Mesendoderm (in vitro differentiated cells): ENCODE results near the gene CHST8.

Experiments used
- DNase-seq: peaks from one replicate; pipeline ENCODE4 v3.0.0; 2013
- H2AK5ac ChIP-seq: 2 replicates; pipeline ENCODE4 v1.6.1; 2013; ENCODE audit warnings: low read length, inconsistent platforms
- H2BK120ac ChIP-seq: 2 replicates; pipeline ENCODE4 v1.6.1; 2013; ENCODE audit warnings: low read depth, mild to moderate bottlenecking, low read length, moderate library complexity, mixed read lengths
- H2BK15ac ChIP-seq: replicated peaks from 2 replicates; pipeline ENCODE4 v1.6.1; 2013; ENCODE audit warnings: low read depth, mild to moderate bottlenecking, moderate library complexity
- H2BK5ac ChIP-seq: 2 replicates; pipeline ENCODE4 v1.6.1; 2013; ENCODE audit warnings: low read length, inconsistent platforms
- H3K18ac ChIP-seq: 2 replicates; pipeline ENCODE4 v1.6.1; 2013; ENCODE audit warnings: mild to moderate bottlenecking, low read length, mixed read lengths
- H3K23ac ChIP-seq: one replicate; pipeline ENCODE4 v1.6.1; 2013; ENCODE audit warnings: low read length
- H3K27ac ChIP-seq: 2 replicates; pipeline ENCODE4 v1.5.1; 2013; ENCODE audit warnings: low read depth, mild to moderate bottlenecking, inconsistent platforms, low read length, moderate library complexity
- H3K27me3 ChIP-seq: 2 replicates; pipeline ENCODE4 v1.6.1; 2013; ENCODE audit warnings: low read length, control low read depth, mild to moderate bottlenecking, inconsistent platforms; ENCODE audit not compliant: insufficient read depth, poor library complexity
- H3K36me3 ChIP-seq: 2 replicates; pipeline ENCODE4 v1.6.1; 2013; ENCODE audit warnings: low read length, inconsistent platforms; ENCODE audit not compliant: control insufficient read depth, insufficient read depth
- H3K4ac ChIP-seq: one replicate; pipeline ENCODE4 v1.6.1; 2013; ENCODE audit warnings: low read depth, mild to moderate bottlenecking, low read length, moderate library complexity
- H3K4me1 ChIP-seq: 2 replicates; pipeline ENCODE4 v1.6.1; 2013; ENCODE audit warnings: low read depth, low read length, inconsistent platforms; ENCODE audit not compliant: control insufficient read depth
- H3K4me2 ChIP-seq: 2 replicates; pipeline ENCODE4 v1.6.1; 2013; ENCODE audit warnings: low read length
- H3K4me3 ChIP-seq: 2 replicates; pipeline ENCODE4 v1.5.1; 2013; ENCODE audit warnings: mild to moderate bottlenecking, low read length
- H3K56ac ChIP-seq: one replicate; pipeline ENCODE4 v1.6.1; 2013; ENCODE audit warnings: low read length
- H3K79me1 ChIP-seq: 2 replicates; pipeline ENCODE4 v1.6.1; 2013; ENCODE audit warnings: low read length, inconsistent platforms
- H3K79me2 ChIP-seq: 2 replicates; pipeline ENCODE4 v1.6.1; 2013; ENCODE audit warnings: mild to moderate bottlenecking, low read length; ENCODE audit not compliant: control insufficient read depth, insufficient read depth
- H3K9ac ChIP-seq: 2 replicates; pipeline ENCODE4 v1.6.1; 2013; ENCODE audit warnings: low read length, inconsistent platforms
- H4K5ac ChIP-seq: one replicate; pipeline ENCODE4 v1.6.1; 2013; ENCODE audit warnings: low read length
- H4K8ac ChIP-seq: one replicate; pipeline ENCODE4 v1.6.1; 2013; ENCODE audit warnings: low read depth, mild to moderate bottlenecking, control low read depth, low read length, moderate library complexity
- WGBS: extraction: QIAGEN DNeasy Blood & Tissue Kit; methylation state at CpG from one replicate; pipeline ENCODE4 v1.1.7; 2013; ENCODE audit warnings: low lambda C conversion rate, missing lambda C conversion rate; ENCODE audit not compliant: insufficient coverage; ENCODE audit errors: extremely low coverage; 5-methylcytosine and 5-hydroxymethylcytosine counted together

The CHST8 gene

DNA sequence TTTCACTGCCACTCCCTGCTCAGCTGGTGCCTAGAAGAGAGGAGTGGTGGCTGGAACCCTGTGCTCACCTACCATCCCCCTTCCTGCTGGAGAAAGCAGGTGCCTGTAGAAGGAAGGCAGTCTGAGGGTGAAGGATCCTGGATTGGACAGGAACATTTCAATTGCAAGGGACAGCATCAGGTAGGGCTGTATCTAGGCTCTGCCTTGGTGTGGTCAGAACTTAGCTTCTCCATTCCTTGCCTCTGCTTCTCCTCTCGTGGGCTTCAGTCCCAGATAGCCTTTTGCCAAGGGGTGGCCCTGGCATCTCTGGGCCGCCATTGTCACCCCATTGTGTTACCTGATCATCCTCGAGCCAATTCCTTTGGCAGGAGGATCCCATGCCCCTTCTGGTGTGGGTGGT, 101.8 kb downstream of the CHST8 start:
- no peak overlapping the region for H4K5ac ChIP-seq
- H3K4ac ChIP-seq = no peak overlapping the region
- no peak overlapping the region for H4K8ac ChIP-seq
- H2BK120ac ChIP-seq = no peak overlapping the region
- no peaks in the 10 kb centered on the region for H3K36me3 ChIP-seq
- no peaks in the 10 kb centered on the region for H3K79me1 ChIP-seq
- H2AK5ac ChIP-seq = no peak overlapping the region
- H2BK15ac ChIP-seq = no peak overlapping the region
- no peaks in the 10 kb centered on the region for H3K27me3 ChIP-seq
- H3K27ac ChIP-seq = no peak overlapping the region
- H3K4me1 ChIP-seq = no peaks in the 10 kb centered on the region
- no peak overlapping the region for H3K4me3 ChIP-seq
- H3K56ac ChIP-seq = no peak overlapping the region
- H3K23ac ChIP-seq = no peak overlapping the region
- no peak overlapping the region for H2BK5ac ChIP-seq
- H3K4me2 ChIP-seq = no peak overlapping the region
- H3K18ac ChIP-seq = no peak overlapping the region
- WGBS = no CpG with 5 or more reads among the region's 3 CpGs
- no peak overlapping the region for H3K9ac ChIP-seq
- DNase-seq = no peak
- H3K79me2 ChIP-seq = no peaks in the 10 kb centered on the region

GRCh38 chr19:33724021-33724720, 102.4 kb downstream of the CHST8 start:
- no peak overlapping the region for H2AK5ac ChIP-seq
- no peak overlapping the region for H3K4me2 ChIP-seq
- no peaks in the 10 kb centered on the region for H3K27me3 ChIP-seq
- no peak overlapping the region for H3K18ac ChIP-seq
- no peak overlapping the region for H2BK15ac ChIP-seq
- no peaks in the 10 kb centered on the region for H3K4me1 ChIP-seq
- no peak overlapping the region for H3K4ac ChIP-seq
- H2BK5ac ChIP-seq = no peak overlapping the region
- no peak overlapping the region for H4K8ac ChIP-seq
- no peak for DNase-seq
- H3K27ac ChIP-seq = no peak overlapping the region
- H3K79me2 ChIP-seq = no peaks in the 10 kb centered on the region
- no peak overlapping the region for H2BK120ac ChIP-seq
- H3K36me3 ChIP-seq = no peaks in the 10 kb centered on the region
- no peaks in the 10 kb centered on the region for H3K79me1 ChIP-seq
- no peak overlapping the region for H3K56ac ChIP-seq
- H4K5ac ChIP-seq = no peak overlapping the region
- WGBS = no CpG with 5 or more reads among the region's 15 CpGs
- H3K9ac ChIP-seq = no peak overlapping the region
- no peak overlapping the region for H3K23ac ChIP-seq
- no peak overlapping the region for H3K4me3 ChIP-seq

- no peak for DNase-seq
- H3K4me3 ChIP-seq = no peak overlapping the region
- no peak overlapping the region for H3K4ac ChIP-seq
- H2BK5ac ChIP-seq = no peak overlapping the region
- no peak overlapping the region for H2BK15ac ChIP-seq
- no peak overlapping the region for H3K23ac ChIP-seq
- H2AK5ac ChIP-seq = no peak overlapping the region
- no peak overlapping the region for H2BK120ac ChIP-seq
- H3K27ac ChIP-seq = no peak overlapping the region
- no peaks in the 10 kb centered on the region for H3K36me3 ChIP-seq
- no CpG with 5 or more reads among the region's 7 CpGs for WGBS
- no peak overlapping the region for H3K18ac ChIP-seq
- H3K4me2 ChIP-seq = no peak overlapping the region
- H3K4me1 ChIP-seq = no peaks in the 10 kb centered on the region
- H3K27me3 ChIP-seq = no peaks in the 10 kb centered on the region
- H3K79me2 ChIP-seq = no peaks in the 10 kb centered on the region
- H4K8ac ChIP-seq = no peak overlapping the region
- no peak overlapping the region for H4K5ac ChIP-seq
- H3K56ac ChIP-seq = no peak overlapping the region
- H3K79me1 ChIP-seq = no peaks in the 10 kb centered on the region
- no peak overlapping the region for H3K9ac ChIP-seq
These were observed 102.9 kb downstream of the CHST8 start for GRCh38 chr19:33724721-33725060.

- Histone ChIP-seq H2AK5ac (no peak overlapping the region), H2BK15ac (no peak overlapping the region), H3K9ac (no peak overlapping the region), H3K79me1 (no peaks in the 10 kb centered on the region), H3K27ac (no peak overlapping the region), H3K56ac (no peak overlapping the region), H3K4me1 (no peaks in the 10 kb centered on the region), H4K8ac (no peak overlapping the region), H3K27me3 (no peaks in the 10 kb centered on the region), H3K79me2 (no peaks in the 10 kb centered on the region), H2BK120ac (no peak overlapping the region), H3K23ac (no peak overlapping the region), H3K18ac (no peak overlapping the region), H3K4ac (no peak overlapping the region), H2BK5ac (no peak overlapping the region), H3K4me3 (no peak overlapping the region), H4K5ac (no peak overlapping the region), H3K36me3 (no peaks in the 10 kb centered on the region), H3K4me2 (no peak overlapping the region)
- no CpG with 5 or more reads among the region's 9 CpGs for WGBS
- DNase-seq = no peak
These were observed 103.8 kb downstream of the CHST8 start for GRCh38 chr19:33725567-33725966.

DNA sequence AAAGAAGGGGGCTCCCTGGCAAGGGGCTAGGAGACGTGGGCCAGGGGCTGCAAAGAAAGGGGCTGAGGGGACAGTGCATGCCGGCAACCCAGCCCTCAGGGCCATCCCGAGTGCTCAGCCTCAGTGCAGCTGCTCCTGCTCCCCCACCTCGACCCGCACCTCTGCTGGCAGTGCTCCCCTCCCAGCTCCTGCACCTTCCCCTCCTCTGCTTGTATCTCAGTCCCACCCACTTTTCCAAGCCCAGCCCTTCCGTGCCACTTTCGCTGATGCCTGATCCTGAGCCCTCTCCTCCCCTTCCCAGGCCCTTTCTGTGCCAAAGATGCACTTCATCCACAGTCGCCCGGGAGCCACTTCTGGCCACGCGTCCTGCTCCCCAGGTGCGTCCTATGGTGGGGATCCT, 105.0 kb downstream of the CHST8 start:
- Histone ChIP-seq H3K4me3 (no peak overlapping the region), H4K8ac (no peak overlapping the region), H3K9ac (no peak overlapping the region), H3K4me1 (no peaks in the 10 kb centered on the region), H3K27me3 (no peaks in the 10 kb centered on the region), H3K27ac (no peak overlapping the region), H2AK5ac (no peak overlapping the region), H2BK15ac (no peak overlapping the region), H2BK5ac (no peak overlapping the region), H4K5ac (no peak overlapping the region), H3K4ac (no peak overlapping the region), H3K79me1 (no peaks in the 10 kb centered on the region), H3K4me2 (no peak overlapping the region), H3K23ac (no peak overlapping the region), H2BK120ac (no peak overlapping the region), H3K36me3 (no peaks in the 10 kb centered on the region), H3K79me2 (no peaks in the 10 kb centered on the region), H3K56ac (no peak overlapping the region), H3K18ac (no peak overlapping the region)
- no peak for DNase-seq
- no CpG with 5 or more reads among the region's 12 CpGs for WGBS

GRCh38 chr19:33727331-33727998, 105.7 kb downstream of the CHST8 start:
- Histone ChIP-seq H3K4me2 (no peak overlapping the region), H3K27ac (no peak overlapping the region), H4K5ac (no peak overlapping the region), H3K79me1 (no peaks in the 10 kb centered on the region), H2BK120ac (no peak overlapping the region), H4K8ac (no peak overlapping the region), H3K56ac (no peak overlapping the region), H3K23ac (no peak overlapping the region), H2BK15ac (no peak overlapping the region), H3K27me3 (no peaks in the 10 kb centered on the region), H2AK5ac (no peak overlapping the region), H2BK5ac (no peak overlapping the region), H3K4me3 (no peak overlapping the region), H3K4me1 (no peaks in the 10 kb centered on the region), H3K36me3 (no peaks in the 10 kb centered on the region), H3K4ac (no peak overlapping the region), H3K79me2 (no peaks in the 10 kb centered on the region), H3K18ac (no peak overlapping the region), H3K9ac (no peak overlapping the region)
- no peak for DNase-seq
- no CpG with 5 or more reads among the region's 24 CpGs for WGBS
